ENCODE measurements around the gene TUBB3.
A peak's percentile ranks its signal among the peaks of the same experiment; 100 is the strongest.
"Not testable (repeated sequence)": the region's sequence is repeated elsewhere in the genome, so short reads cannot be mapped to it uniquely, and the experiment has no call there.

The TUBB3 gene

DNA sequence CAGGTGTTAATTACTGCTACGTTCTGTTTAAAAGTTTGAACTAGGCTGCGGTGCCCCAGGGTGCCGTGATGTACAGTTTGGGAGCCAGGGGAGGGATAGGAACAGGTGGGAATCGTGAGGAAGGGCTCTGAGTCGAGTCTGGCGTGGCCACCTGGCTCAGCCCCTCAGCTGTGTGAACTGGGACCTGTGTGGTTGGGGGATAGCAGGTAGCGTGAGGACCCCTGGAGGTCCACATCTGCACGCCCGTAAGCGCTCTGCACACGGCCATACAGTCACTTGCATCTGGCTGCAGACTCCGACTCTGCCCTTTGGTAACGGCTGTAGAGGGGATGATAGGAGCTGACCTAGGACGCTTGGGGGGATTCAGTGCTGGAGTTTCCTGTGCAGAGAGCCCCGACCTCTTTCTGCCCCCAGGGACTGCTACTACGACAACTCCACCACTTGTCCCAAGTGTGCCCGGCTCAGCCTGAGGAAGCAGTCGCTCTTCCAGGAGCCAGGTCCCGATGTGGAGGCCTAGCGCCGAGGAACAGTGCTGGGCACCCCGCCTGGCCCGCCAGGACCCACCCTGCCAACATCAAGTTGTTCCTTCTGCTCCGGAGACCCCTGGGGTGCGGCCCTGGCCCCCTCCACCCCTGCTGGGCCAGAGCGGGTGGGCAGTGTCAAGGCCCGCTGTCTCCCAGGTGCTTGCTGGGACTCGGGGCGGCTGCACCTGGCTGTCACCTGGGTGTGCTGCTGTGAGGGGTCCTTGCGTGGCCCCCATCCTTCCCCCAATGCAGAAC is 42.5 kb downstream of the TUBB3 start:
- Histone ChIP-seq H3K27me3 (ENCODE audit: insufficient read depth, low read length) (no peaks in the 10 kb centered on the region), H3K9ac (ENCODE audit: low read depth, low read length) (no peak overlapping the region), H3K9me3 (ENCODE audit: insufficient read depth, low read depth, low read length) (peaks cover 4% of the 10 kb centered on the region; the same call in 1 of the 2 replicates), H3K27ac (ENCODE audit: low read length) (no peak overlapping the region), H3K36me3 (ENCODE audit: insufficient read depth, low read depth, low read length) (no peaks in the 10 kb centered on the region; the same call in 1 of the 2 replicates), H3K4me3 (ENCODE audit: low read length) (no peak overlapping the region), H3K4me1 (ENCODE audit: insufficient read depth, low read length) (no peaks in the 10 kb centered on the region)

DNA sequence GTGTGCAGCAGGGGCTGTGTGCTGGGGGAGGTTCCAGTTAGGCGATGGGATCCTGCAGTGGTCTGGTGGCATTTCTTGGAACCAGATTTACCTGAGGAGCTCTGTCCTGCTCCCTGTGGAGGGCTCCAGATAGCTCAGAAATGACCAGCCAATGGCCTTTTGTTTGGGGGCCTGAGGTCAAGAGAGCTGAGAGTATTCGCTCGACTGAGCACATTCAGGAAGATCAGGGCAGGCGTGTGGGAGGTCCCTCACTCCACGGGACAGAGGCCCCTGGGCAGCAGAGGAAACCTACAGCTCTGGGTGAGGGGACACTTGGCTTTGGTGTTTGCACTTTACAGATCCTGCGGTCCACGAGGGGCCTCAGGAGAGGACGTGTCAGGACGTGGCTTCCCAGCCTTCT is 43.6 kb downstream of the TUBB3 start:
- Histone ChIP-seq H3K36me3 (ENCODE audit: insufficient read depth, low read depth, low read length) (peaks cover 5% of the 10 kb centered on the region; the same call in 1 of the 2 replicates), H3K9ac (ENCODE audit: low read depth, low read length) (no peak overlapping the region), H3K27ac (ENCODE audit: low read length) (no peak overlapping the region), H3K9me3 (ENCODE audit: insufficient read depth, low read depth, low read length) (peaks cover 14% of the 10 kb centered on the region), H3K27me3 (ENCODE audit: insufficient read depth, low read length) (peaks cover 8% of the 10 kb centered on the region; the same call in 1 of the 2 replicates), H3K4me1 (ENCODE audit: insufficient read depth, low read length) (no peaks in the 10 kb centered on the region; the same call in 1 of the 2 replicates), H3K4me3 (ENCODE audit: low read length) (no peak overlapping the region)

DNA sequence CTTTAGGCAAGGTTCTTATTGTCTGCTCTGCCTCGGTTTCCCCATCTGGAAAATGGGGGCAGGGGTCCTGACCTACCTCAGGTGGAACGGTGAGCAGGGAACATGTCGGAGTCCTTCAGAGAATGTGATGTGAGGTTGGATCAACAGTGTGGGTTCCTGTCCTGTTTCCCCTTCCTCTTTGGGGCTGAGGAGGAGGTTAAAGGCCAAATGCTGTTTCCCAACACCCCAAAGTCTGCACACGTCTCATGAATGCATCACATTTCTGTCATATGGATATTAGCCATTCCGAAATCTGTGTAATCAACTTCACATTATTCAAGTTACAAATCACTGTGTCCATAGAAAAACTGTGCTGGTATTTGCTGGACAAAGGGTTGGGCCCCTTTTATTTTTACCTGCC is 44.3 kb downstream of the TUBB3 start:
- not testable (repeated sequence) for H3K4me3 ChIP-seq (ENCODE audit: low read length); H3K27ac ChIP-seq (ENCODE audit: low read length); H3K9ac ChIP-seq (ENCODE audit: low read depth, low read length); H3K36me3 ChIP-seq (ENCODE audit: insufficient read depth, low read depth, low read length); H3K4me1 ChIP-seq (ENCODE audit: insufficient read depth, low read length)
- Histone ChIP-seq H3K27me3 (ENCODE audit: insufficient read depth, low read length) (peaks cover 10% of the 10 kb centered on the region; the same call in 1 of the 2 replicates), H3K9me3 (ENCODE audit: insufficient read depth, low read depth, low read length) (peaks cover 15% of the 10 kb centered on the region)

DNA sequence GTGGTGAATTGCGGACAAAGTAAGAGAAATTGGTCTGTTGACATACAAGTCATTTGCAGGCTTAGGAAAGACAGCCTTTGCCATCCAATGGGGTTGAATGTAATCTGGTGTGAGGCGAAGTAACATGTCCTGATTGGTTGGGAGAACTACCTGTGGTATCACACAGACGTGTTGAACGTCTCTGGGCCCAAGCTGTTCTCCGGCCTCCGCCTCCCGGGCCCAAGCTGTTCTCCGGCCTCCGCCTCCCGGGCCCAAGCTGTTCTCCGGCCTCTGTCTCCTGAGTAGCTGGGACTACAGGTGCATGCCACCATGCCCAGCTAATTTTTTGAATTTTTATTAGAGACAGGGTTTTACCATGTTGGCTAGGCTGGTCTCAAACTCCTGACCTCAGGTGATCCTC is 44.9 kb downstream of the TUBB3 start:
- not testable (repeated sequence) for H3K4me1 ChIP-seq (ENCODE audit: insufficient read depth, low read length); H3K4me3 ChIP-seq (ENCODE audit: low read length); H3K36me3 ChIP-seq (ENCODE audit: insufficient read depth, low read depth, low read length); H3K9ac ChIP-seq (ENCODE audit: low read depth, low read length); H3K27ac ChIP-seq (ENCODE audit: low read length)
- H3K27me3 ChIP-seq (ENCODE audit: insufficient read depth, low read length), result peaks cover 10% of the 10 kb centered on the region; the same call in 1 of the 2 replicates
- peaks cover 15% of the 10 kb centered on the region for H3K9me3 ChIP-seq (ENCODE audit: insufficient read depth, low read depth, low read length)

DNA sequence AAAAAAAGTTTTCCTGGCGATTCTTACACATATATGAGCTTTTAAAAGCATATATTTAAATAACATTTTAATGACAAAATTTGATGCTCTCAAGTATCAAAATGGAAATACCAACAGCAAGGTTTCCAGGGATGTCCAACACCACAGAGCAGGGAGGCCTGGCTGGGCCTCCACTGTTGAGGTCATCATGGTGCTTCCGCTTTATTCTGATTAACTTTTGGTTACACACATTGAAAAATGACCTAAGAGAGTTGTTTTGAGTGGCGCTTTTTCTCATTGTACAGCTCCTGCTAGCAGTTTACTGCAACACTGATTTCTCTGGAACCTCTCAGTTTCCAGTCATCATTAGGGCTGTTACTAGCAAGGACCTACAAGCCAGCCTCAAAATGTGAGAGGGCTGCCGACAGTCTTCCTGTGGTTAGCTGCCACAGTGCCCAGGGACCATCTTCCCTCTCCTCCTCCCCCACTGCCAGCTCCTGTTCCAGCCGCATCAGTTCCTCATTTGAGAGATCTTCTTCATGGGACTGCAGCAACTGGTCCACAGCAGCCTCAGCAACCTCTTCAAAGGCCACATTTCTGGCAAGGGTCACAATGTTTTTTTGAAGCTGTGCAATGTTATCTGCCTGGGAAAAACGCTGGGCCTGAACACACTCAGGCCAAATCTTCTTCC is 46.7 kb downstream of the TUBB3 start:
- no peak overlapping the region for H3K27ac ChIP-seq (ENCODE audit: low read length)
- no peak overlapping the region for H3K9ac ChIP-seq (ENCODE audit: low read depth, low read length)
- H3K4me1 ChIP-seq (ENCODE audit: insufficient read depth, low read length), result no peaks in the 10 kb centered on the region; the same call in 1 of the 2 replicates

DNA sequence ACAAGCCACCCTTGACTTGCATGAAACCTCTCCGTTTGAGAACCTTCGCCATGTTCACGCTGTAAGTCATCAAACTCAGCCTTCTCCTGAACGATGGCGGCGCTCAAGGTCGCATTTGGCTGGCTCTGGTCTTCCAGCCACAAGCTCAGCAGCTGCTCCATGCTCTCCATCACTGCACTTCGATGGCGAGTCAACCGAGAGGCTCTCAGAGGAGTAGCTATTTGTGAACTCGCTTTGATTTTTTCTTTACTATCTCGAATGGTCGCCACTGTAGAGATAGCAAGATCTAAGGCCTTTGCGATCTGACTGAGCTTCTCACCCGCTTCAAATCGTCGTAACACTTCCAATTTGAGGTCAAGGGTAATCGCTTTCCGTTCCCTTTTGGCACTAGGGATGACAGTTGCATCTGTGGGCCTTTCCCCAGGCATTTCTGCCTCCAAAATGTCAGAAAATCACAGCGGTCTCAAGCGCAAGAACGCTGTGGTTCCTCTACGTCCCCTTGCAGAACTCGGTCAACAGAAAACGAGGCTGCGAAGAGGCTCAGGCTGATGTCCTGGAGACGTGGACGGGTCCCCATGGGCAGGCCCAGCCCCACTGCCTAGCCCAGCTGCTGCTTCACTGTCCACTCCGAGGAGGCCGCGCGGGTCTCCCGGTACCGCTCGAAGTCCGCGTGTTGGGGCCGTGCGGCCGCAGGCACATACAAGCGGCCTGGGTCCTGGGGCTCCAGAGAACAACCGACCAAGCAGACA is 48.5 kb downstream of the TUBB3 start:
- Histone ChIP-seq H3K9ac (ENCODE audit: low read depth, low read length) (peak overlapping the region; percentile 97), H3K4me1 (ENCODE audit: insufficient read depth, low read length) (no peaks in the 10 kb centered on the region; the same call in 1 of the 2 replicates), H3K27ac (ENCODE audit: low read length) (peak overlapping the region; percentile 40), H3K4me3 (ENCODE audit: low read length) (peak overlapping the region; percentile 92), H3K9me3 (ENCODE audit: insufficient read depth, low read depth, low read length) (peaks cover 15% of the 10 kb centered on the region), H3K27me3 (ENCODE audit: insufficient read depth, low read length) (peaks cover 10% of the 10 kb centered on the region; the same call in 1 of the 2 replicates), H3K36me3 (ENCODE audit: insufficient read depth, low read depth, low read length) (peaks cover 9% of the 10 kb centered on the region)

More for the DNA sequence above, 46.7 kb downstream of the TUBB3 start:
- Histone ChIP-seq H3K4me3 (ENCODE audit: low read length) (no peak overlapping the region), H3K9me3 (ENCODE audit: insufficient read depth, low read depth, low read length) (peaks cover 15% of the 10 kb centered on the region), H3K27me3 (ENCODE audit: insufficient read depth, low read length) (peaks cover 10% of the 10 kb centered on the region; the same call in 1 of the 2 replicates), H3K36me3 (ENCODE audit: insufficient read depth, low read depth, low read length) (peaks cover 5% of the 10 kb centered on the region; the same call in 1 of the 2 replicates)

DNA sequence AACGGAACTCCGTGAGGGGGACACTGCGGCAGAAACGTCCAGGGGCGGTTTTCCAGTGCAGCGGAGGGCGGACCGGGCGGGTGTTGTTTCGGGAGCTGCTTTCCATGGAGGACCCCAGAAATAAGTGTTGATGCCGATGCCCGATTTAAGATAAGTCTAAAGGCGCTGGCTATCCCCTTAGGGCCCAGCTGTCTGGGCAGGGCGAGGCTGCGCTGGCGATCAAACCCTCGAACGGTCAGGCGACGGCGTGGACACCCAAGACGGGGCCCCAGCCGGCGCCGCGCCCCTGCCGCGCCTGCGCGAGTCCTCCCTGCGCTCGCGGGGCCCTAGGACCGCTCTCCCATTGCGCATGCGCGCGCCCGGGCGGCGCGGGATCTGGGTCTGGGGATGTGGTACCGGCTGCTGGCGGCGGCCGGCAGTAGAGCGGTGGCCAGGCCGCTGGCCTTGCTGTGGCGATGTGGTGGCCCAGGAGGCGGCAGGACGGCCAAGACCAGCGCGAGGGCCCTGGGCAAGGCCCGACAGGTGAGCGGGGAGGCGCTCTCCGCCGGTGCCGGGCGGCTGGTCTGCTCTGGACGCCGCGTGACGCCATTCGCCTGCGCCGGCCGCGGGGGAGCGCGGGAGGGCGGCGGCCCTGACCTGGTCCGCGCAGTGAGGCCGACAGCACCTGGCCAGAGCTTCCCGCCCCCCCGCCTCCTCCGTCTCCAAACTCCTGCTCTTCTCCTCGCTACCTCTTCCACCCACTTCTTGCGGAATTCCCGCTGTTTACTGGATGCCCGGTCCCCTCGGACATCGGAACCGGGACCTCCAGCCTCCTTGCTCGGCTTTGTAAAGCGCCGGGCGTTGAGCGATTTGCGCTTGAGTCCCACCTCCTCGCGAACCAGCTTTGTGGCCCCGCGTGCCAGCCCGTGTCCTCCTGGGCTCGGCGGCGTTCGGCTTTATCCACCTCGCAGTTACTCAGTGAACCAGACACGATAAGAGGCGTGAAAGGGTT is 49.4 kb downstream of the TUBB3 start:
- Histone ChIP-seq H3K4me1 (ENCODE audit: insufficient read depth, low read length) (no peaks in the 10 kb centered on the region; the same call in 1 of the 2 replicates), H3K27ac (ENCODE audit: low read length) (peak overlapping the region; percentile 87), H3K4me3 (ENCODE audit: low read length) (peak overlapping the region; percentile 92), H3K27me3 (ENCODE audit: insufficient read depth, low read length) (peaks cover 10% of the 10 kb centered on the region; the same call in 1 of the 2 replicates), H3K9me3 (ENCODE audit: insufficient read depth, low read depth, low read length) (peaks cover 15% of the 10 kb centered on the region), H3K36me3 (ENCODE audit: insufficient read depth, low read depth, low read length) (peaks cover 13% of the 10 kb centered on the region), H3K9ac (ENCODE audit: low read depth, low read length) (peak overlapping the region; percentile 97)

DNA sequence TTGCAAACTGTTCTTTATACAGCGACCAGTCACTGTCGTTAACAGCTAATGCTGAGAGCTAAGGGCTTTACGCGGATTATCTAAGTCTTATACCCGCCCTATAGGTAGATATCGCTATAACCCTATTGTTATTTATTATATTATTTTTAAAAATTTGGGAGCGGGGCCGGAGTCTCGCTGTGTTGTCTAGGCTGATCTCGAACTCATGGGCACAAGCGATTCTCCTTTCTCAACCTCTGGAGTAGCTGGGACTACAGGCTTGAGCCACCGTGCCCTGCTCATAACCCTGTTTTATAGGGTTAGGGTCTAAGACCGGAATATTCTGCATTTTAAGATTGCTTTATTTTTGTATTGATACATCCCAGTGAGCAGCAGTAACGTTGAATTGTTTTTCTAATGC is 50.1 kb downstream of the TUBB3 start:
- Histone ChIP-seq H3K27ac (ENCODE audit: low read length) (peak overlapping the region; percentile 87), H3K27me3 (ENCODE audit: insufficient read depth, low read length) (peaks cover 10% of the 10 kb centered on the region; the same call in 1 of the 2 replicates), H3K36me3 (ENCODE audit: insufficient read depth, low read depth, low read length) (peaks cover 20% of the 10 kb centered on the region), H3K9ac (ENCODE audit: low read depth, low read length) (peak overlapping the region; percentile 97), H3K9me3 (ENCODE audit: insufficient read depth, low read depth, low read length) (peaks cover 15% of the 10 kb centered on the region), H3K4me1 (ENCODE audit: insufficient read depth, low read length) (no peaks in the 10 kb centered on the region; the same call in 1 of the 2 replicates), H3K4me3 (ENCODE audit: low read length) (peak overlapping the region; percentile 92)

DNA sequence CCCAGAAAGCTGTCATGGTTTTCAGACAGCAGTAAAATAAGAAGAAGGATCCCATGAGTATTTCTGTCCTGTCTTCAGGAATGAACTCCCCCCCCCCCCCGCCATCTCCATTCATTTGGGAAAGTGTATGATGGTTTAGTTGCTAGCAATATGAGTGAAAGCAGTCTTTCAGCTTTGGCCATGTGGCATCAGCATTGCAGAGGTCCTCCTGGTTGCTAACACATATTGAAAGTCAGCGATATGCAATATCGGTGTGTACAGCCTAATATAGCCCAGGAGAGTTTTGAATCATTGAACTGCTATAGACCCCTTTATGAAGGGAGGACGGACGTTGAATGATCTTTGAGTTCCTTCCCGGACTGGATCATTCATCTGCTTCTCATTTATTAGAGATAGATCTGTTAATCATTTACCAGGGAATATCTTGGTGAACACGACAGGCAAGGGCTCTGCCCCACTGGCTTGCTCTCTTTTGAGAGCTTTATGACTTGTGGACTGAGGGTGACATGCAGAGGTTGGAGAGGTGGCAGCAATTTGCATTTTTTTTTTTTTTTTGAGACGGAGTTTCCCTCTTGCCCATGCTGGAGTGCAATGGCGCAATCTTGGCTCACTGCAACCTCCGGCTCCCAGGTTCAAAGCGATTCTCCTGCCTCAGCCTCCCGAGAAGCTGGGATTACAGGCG is 50.7 kb downstream of the TUBB3 start:
- Histone ChIP-seq H3K4me3 (ENCODE audit: low read length) (peak overlapping the region; percentile 92; the same call in 1 of the 2 replicates), H3K4me1 (ENCODE audit: insufficient read depth, low read length) (no peaks in the 10 kb centered on the region; the same call in 1 of the 2 replicates), H3K27me3 (ENCODE audit: insufficient read depth, low read length) (peaks cover 10% of the 10 kb centered on the region; the same call in 1 of the 2 replicates), H3K9ac (ENCODE audit: low read depth, low read length) (peak overlapping the region; percentile 97; the same call in 1 of the 2 replicates), H3K27ac (ENCODE audit: low read length) (no peak overlapping the region), H3K9me3 (ENCODE audit: insufficient read depth, low read depth, low read length) (peaks cover 15% of the 10 kb centered on the region), H3K36me3 (ENCODE audit: insufficient read depth, low read depth, low read length) (peaks cover 22% of the 10 kb centered on the region)

DNA sequence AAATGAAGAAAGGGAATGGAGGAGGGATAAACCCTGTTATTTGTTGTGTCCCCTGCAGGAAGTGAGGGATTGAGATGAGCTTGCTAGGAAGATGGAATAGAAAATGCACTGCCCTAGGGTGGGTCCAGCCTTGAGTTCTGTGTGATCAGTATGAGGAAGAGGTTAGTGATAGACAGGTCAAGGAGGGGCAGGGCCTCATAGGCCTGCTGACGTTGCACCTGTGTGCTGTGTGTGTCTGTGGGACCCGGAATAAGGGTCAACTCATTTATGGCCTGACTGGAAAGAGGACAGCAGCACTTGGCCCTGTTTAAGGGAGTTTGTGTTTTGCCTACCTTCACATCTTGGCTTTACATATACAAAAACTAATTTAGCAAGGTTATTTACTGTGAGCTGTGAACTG is 51.7 kb downstream of the TUBB3 start:
- Histone ChIP-seq H3K4me1 (ENCODE audit: insufficient read depth, low read length) (no peaks in the 10 kb centered on the region; the same call in 1 of the 2 replicates), H3K36me3 (ENCODE audit: insufficient read depth, low read depth, low read length) (peaks cover 30% of the 10 kb centered on the region), H3K9ac (ENCODE audit: low read depth, low read length) (no peak overlapping the region), H3K4me3 (ENCODE audit: low read length) (no peak overlapping the region), H3K9me3 (ENCODE audit: insufficient read depth, low read depth, low read length) (peaks cover 15% of the 10 kb centered on the region), H3K27me3 (ENCODE audit: insufficient read depth, low read length) (peaks cover 10% of the 10 kb centered on the region; the same call in 1 of the 2 replicates), H3K27ac (ENCODE audit: low read length) (no peak overlapping the region)
